Measurements from ENCODE around the gene KDM4F. TPM values are rescaled to one million over a fixed set of nuclear protein-coding genes. Genes with fewer than 3 reads are reported as not detected.

KDM4F gene
- total and polyA plus RNA-seq, 2 donors (not counting 1 experiment from before 2014, with no cell fraction given) = not detected

DNA sequence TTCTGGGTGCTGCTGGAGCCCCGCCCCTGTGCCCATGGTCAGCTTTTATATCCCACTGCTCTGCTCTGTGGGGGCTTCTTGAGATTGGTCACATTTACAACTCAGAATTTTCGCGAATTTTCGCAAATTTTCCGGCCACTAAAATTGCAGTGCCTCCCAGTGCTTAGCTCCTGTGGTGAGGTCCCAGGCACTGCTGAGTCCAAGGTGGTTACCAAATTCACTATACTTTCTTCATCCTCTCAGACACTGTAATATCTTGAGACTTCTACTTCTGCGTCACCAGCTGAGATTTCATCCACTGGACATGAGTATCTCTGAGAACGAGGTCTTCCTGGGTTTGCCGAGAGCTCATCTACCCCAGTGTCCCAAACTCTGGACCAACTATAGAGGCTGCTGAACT is 8.7 kb downstream of the KDM4F start:
- Histone ChIP-seq H3K4me1 (ENCODE audit: control insufficient read depth, extremely low read depth, insufficient read depth, low read length) (no peaks in the 10 kb centered on the region), H3K27me3 (ENCODE audit: control insufficient read depth, insufficient read depth, low read length) (peaks cover 10% of the 10 kb centered on the region), H3K36me3 (ENCODE audit: control insufficient read depth, insufficient read depth, low read length) (no peaks in the 10 kb centered on the region), H2AFZ (ENCODE audit: low read length) (no peak overlapping the region), H3K4me2 (ENCODE audit: extremely low read depth, insufficient read depth, low read length) (no peak overlapping the region), H4K20me1 (ENCODE audit: control insufficient read depth, extremely low read depth, insufficient read depth, low read length) (no peaks in the 10 kb centered on the region), H3K79me2 (ENCODE audit: control insufficient read depth, insufficient read depth, low read length) (no peaks in the 10 kb centered on the region), H3K9me3 (ENCODE audit: control insufficient read depth, insufficient read depth, low read depth, low read length) (no peaks in the 10 kb centered on the region), H3K4me3 (replicated peaks in 1 of 4; ENCODE audit: control extremely low read depth in 1 of 4, insufficient read depth in 1 of 4, low read depth in 3 of 4, low read length in 4 of 4) (no peak overlapping the region), H3K27ac (ENCODE audit: insufficient read depth, low read length) (no peak overlapping the region), H3K9ac (ENCODE audit: insufficient read depth, low read length) (no peak overlapping the region)
- DNase-seq (ENCODE audit: low read depth in 2 of 2) = no peak
- no peak for TF ChIP-seq CTCF (conservative IDR thresholded peaks at IDR 0.05 in 1 of 2, IDR thresholded peaks at IDR 0.05 in 1 of 2; ENCODE audit: low read depth in 1 of 2, low read length in 2 of 2)
- TF ChIP-seq EZH2 (IDR thresholded peaks at IDR 0.05; ENCODE audit: low read length, missing control alignments) = no peak

DNA sequence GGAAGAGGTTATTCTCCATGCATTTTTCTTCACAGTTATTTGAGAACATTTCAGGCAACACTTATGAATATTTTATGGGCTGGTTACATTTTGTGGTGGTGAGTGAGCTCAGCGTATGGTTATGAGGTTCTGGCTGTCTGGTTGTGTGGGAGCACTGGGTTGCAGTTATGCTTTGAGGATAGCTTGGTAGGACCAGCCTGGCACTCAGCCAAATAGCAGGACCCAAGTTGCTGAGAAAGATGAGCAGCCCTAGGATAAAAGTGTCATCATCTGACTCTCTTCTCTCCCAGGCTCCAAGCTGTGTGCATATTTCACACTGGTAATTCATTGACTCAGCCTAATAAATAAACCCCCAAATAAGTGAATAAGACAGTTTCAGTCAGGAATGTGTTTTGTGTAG is 9.4 kb downstream of the KDM4F start:
- TF ChIP-seq CTCF (conservative IDR thresholded peaks at IDR 0.05 in 1 of 2, IDR thresholded peaks at IDR 0.05 in 1 of 2; ENCODE audit: low read depth in 1 of 2, low read length in 2 of 2) = no peak
- TF ChIP-seq EZH2 (IDR thresholded peaks at IDR 0.05; ENCODE audit: low read length, missing control alignments) = no peak
- H3K27ac ChIP-seq (ENCODE audit: insufficient read depth, low read length) = no peak overlapping the region
- H3K27me3 ChIP-seq (ENCODE audit: control insufficient read depth, insufficient read depth, low read length) = peaks cover 10% of the 10 kb centered on the region
- no peaks in the 10 kb centered on the region for H4K20me1 ChIP-seq (ENCODE audit: control insufficient read depth, extremely low read depth, insufficient read depth, low read length)
- H3K4me3 ChIP-seq (replicated peaks in 1 of 4; ENCODE audit: control extremely low read depth in 1 of 4, insufficient read depth in 1 of 4, low read depth in 3 of 4, low read length in 4 of 4) = no peak overlapping the region
- no peak overlapping the region for H2AFZ ChIP-seq (ENCODE audit: low read length)
- H3K4me2 ChIP-seq (ENCODE audit: extremely low read depth, insufficient read depth, low read length) = no peak overlapping the region
- H3K9me3 ChIP-seq (ENCODE audit: control insufficient read depth, insufficient read depth, low read depth, low read length) = no peaks in the 10 kb centered on the region
- no peaks in the 10 kb centered on the region for H3K79me2 ChIP-seq (ENCODE audit: control insufficient read depth, insufficient read depth, low read length)
- no peaks in the 10 kb centered on the region for H3K36me3 ChIP-seq (ENCODE audit: control insufficient read depth, insufficient read depth, low read length)
- H3K9ac ChIP-seq (ENCODE audit: insufficient read depth, low read length) = no peak overlapping the region
- peak in 1 of 2 donors; percentile 13 for DNase-seq (ENCODE audit: low read depth in 2 of 2)
- H3K4me1 ChIP-seq (ENCODE audit: control insufficient read depth, extremely low read depth, insufficient read depth, low read length) = no peaks in the 10 kb centered on the region

DNA sequence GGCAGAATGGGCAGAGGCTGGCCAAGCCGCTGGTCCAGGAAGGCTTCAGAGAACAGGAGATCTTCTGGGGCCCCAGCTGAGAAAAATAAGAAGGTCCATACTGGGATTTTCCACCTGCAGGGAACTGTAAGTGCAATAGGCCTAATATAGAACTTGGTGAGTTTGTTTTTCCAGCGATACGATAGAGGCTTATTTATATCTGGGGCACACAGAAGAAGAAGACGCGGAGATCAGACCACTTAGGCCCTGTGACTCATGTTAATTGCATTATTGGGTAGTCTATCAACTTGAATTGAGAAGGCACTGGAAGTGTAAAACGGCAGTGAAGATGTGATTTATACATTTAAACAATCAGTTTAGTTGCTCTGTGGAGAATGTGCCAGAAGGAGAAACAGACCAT is 9.8 kb downstream of the KDM4F start:
- Histone ChIP-seq H3K4me3 (replicated peaks in 1 of 4; ENCODE audit: control extremely low read depth in 1 of 4, insufficient read depth in 1 of 4, low read depth in 3 of 4, low read length in 4 of 4) (no peak overlapping the region), H3K9me3 (ENCODE audit: control insufficient read depth, insufficient read depth, low read depth, low read length) (no peaks in the 10 kb centered on the region), H4K20me1 (ENCODE audit: control insufficient read depth, extremely low read depth, insufficient read depth, low read length) (no peaks in the 10 kb centered on the region), H3K27me3 (ENCODE audit: control insufficient read depth, insufficient read depth, low read length) (peaks cover 10% of the 10 kb centered on the region), H3K27ac (ENCODE audit: insufficient read depth, low read length) (no peak overlapping the region), H3K79me2 (ENCODE audit: control insufficient read depth, insufficient read depth, low read length) (no peaks in the 10 kb centered on the region), H3K4me1 (ENCODE audit: control insufficient read depth, extremely low read depth, insufficient read depth, low read length) (no peaks in the 10 kb centered on the region), H3K36me3 (ENCODE audit: control insufficient read depth, insufficient read depth, low read length) (no peaks in the 10 kb centered on the region), H3K4me2 (ENCODE audit: extremely low read depth, insufficient read depth, low read length) (no peak overlapping the region), H3K9ac (ENCODE audit: insufficient read depth, low read length) (no peak overlapping the region), H2AFZ (ENCODE audit: low read length) (no peak overlapping the region)
- no peak for TF ChIP-seq CTCF (conservative IDR thresholded peaks at IDR 0.05 in 1 of 2, IDR thresholded peaks at IDR 0.05 in 1 of 2; ENCODE audit: low read depth in 1 of 2, low read length in 2 of 2)
- no peak for TF ChIP-seq EZH2 (IDR thresholded peaks at IDR 0.05; ENCODE audit: low read length, missing control alignments)
- DNase-seq (ENCODE audit: low read depth in 2 of 2) = no peak

Data from fibroblast of lung (primary cell).